ENCODE measurements around the gene HMOX2. TPM values are rescaled to one million over a fixed set of nuclear protein-coding genes. Genes with fewer than 3 reads are reported as not detected.

HMOX2 gene
- total and polyA plus RNA-seq, 2 experiments from 2014 or later: 68.8 to 108 TPM

DNA sequence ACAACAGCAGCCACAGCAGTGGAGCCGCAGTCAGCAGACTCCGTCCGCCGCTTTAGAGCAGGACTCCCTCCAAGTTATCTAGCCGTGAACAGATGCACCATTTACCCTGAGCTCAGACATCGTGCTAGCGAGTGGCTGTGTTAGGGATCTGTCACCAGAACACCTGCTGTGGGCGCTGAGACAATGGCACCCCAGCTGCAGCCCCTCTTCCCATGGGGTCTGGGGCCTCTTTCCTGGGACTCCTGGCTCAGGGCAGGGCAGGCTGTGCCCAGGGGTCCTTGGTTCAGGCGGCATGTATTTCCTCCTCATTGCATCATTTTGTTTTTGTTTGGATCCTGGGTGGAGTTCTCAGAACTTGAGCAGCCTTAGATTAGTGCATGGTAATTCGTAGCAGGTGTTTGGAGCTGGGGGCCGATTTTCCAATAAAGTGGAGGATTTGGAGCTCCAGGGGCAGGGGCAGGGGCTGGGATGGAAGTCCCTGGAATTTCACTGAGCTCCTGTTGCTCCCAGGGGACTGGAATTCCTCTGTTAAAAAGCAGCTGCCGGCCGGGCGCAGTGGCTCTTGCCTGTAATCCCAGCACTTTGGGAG lies 25.2 kb upstream of the HMOX2 start:
- Histone ChIP-seq H3K36me3 (replicated peaks; ENCODE audit: insufficient read depth, low read depth) (no peaks in the 10 kb centered on the region), H3K4me1 (ENCODE audit: insufficient read depth) (no peaks in the 10 kb centered on the region), H3K27ac (no peak overlapping the region), H4K20me1 (ENCODE audit: insufficient read depth, poor library complexity, severe bottlenecking) (no peaks in the 10 kb centered on the region), H2AFZ (no peak overlapping the region), H3K4me3 (no peak overlapping the region), H3K9me3 (ENCODE audit: low read depth) (no peaks in the 10 kb centered on the region), H3K27me3 (no peaks in the 10 kb centered on the region), H3K4me2 (no peak overlapping the region), H3K9me2 (replicated peaks; ENCODE audit: insufficient read depth) (no peaks in the 10 kb centered on the region), H3K79me2 (no peaks in the 10 kb centered on the region)
- 90% methylated on average over 14 of the region's 14 CpGs for WGBS (ENCODE audit: low lambda C conversion rate, missing lambda C conversion rate)
- TF ChIP-seq EZH2 (IDR thresholded peaks at IDR 0.05; ENCODE audit: borderline replicate concordance) (no peak), EZH2phosphoT487 (IDR thresholded peaks at IDR 0.05; ENCODE audit: low read depth, severe bottlenecking, unreplicated experiment) (no peak)
- TF ChIP-seq, protein P1, sequence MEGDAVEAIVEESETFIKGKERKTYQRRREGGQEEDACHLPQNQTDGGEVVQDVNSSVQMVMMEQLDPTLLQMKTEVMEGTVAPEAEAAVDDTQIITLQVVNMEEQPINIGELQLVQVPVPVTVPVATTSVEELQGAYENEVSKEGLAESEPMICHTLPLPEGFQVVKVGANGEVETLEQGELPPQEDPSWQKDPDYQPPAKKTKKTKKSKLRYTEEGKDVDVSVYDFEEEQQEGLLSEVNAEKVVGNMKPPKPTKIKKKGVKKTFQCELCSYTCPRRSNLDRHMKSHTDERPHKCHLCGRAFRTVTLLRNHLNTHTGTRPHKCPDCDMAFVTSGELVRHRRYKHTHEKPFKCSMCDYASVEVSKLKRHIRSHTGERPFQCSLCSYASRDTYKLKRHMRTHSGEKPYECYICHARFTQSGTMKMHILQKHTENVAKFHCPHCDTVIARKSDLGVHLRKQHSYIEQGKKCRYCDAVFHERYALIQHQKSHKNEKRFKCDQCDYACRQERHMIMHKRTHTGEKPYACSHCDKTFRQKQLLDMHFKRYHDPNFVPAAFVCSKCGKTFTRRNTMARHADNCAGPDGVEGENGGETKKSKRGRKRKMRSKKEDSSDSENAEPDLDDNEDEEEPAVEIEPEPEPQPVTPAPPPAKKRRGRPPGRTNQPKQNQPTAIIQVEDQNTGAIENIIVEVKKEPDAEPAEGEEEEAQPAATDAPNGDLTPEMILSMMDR (IDR thresholded peaks at IDR 0.05; ENCODE audit: poor library complexity): no peak
- no peak for DNase-seq (ENCODE audit: low spot score)

DNA sequence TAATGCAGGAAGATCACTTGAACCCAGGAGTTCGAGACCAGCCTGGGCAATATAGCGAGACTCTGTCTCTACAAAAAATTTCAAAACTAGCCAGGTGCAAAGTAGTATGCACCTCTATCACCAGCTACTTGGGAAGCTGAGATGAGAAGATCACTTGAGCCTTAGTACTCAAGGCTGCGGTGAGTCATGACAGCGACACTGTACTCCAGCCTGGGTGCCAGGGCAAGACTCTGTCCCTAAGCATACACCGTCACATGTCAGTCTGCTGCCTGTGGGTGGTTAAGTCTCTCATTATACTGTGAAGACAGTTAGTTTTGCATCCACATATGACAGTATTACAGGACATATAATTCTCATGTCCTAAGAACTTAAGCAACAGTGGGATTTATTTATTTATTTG lies 23.5 kb upstream of the HMOX2 start:
- WGBS (ENCODE audit: low lambda C conversion rate, missing lambda C conversion rate): 98% methylated on average over 5 of the region's 5 CpGs
- Histone ChIP-seq H3K79me2 (no peaks in the 10 kb centered on the region), H3K9me2 (replicated peaks; ENCODE audit: insufficient read depth) (no peaks in the 10 kb centered on the region), H3K4me3 (no peak overlapping the region), H3K27ac (no peak overlapping the region), H3K4me1 (ENCODE audit: insufficient read depth) (no peaks in the 10 kb centered on the region), H3K9me3 (ENCODE audit: low read depth) (no peaks in the 10 kb centered on the region), H3K36me3 (replicated peaks; ENCODE audit: insufficient read depth, low read depth) (no peaks in the 10 kb centered on the region), H3K4me2 (no peak overlapping the region), H2AFZ (no peak overlapping the region), H3K27me3 (no peaks in the 10 kb centered on the region), H4K20me1 (ENCODE audit: insufficient read depth, poor library complexity, severe bottlenecking) (no peaks in the 10 kb centered on the region)
- TF ChIP-seq EZH2 (IDR thresholded peaks at IDR 0.05; ENCODE audit: borderline replicate concordance) (no peak), EZH2phosphoT487 (IDR thresholded peaks at IDR 0.05; ENCODE audit: low read depth, severe bottlenecking, unreplicated experiment) (no peak)
- TF ChIP-seq, protein P1 (IDR thresholded peaks at IDR 0.05; ENCODE audit: poor library complexity): no peak
- DNase-seq (ENCODE audit: low spot score): no peak

DNA sequence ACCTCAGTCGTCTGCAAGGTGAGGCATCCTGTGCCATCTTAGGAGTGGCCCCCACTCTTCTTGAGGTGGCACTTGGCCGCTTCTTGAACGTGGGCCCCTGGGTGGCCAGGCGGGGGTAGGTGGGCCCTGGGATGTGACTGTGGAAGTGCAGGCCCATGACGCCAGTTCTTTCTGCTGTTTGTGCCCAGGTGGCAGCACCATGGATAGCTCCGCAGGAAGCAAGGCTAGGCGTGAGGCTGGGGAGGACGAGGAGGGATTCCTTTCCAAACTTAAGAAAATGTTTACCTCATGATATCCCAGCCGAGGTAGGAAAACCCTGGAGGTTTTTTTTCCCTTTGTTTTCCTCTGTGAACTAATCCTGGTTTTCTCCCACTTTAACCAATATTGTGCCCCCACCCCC lies 21.6 kb upstream of the HMOX2 start:
- H4K20me1 ChIP-seq (ENCODE audit: insufficient read depth, poor library complexity, severe bottlenecking): no peaks in the 10 kb centered on the region
- H3K27me3 ChIP-seq: no peaks in the 10 kb centered on the region
- no peaks in the 10 kb centered on the region for H3K9me3 ChIP-seq (ENCODE audit: low read depth)
- H3K27ac ChIP-seq: no peak overlapping the region
- no peak overlapping the region for H2AFZ ChIP-seq
- H3K9me2 ChIP-seq (replicated peaks; ENCODE audit: insufficient read depth): no peaks in the 10 kb centered on the region
- TF ChIP-seq, protein P1 (IDR thresholded peaks at IDR 0.05; ENCODE audit: poor library complexity): no peak
- no peak for TF ChIP-seq EZH2phosphoT487 (IDR thresholded peaks at IDR 0.05; ENCODE audit: low read depth, severe bottlenecking, unreplicated experiment)
- no peak for TF ChIP-seq EZH2 (IDR thresholded peaks at IDR 0.05; ENCODE audit: borderline replicate concordance)
- WGBS (ENCODE audit: low lambda C conversion rate, missing lambda C conversion rate): 81% methylated on average over 9 of the region's 9 CpGs
- no peaks in the 10 kb centered on the region for H3K4me1 ChIP-seq (ENCODE audit: insufficient read depth)
- no peaks in the 10 kb centered on the region for H3K36me3 ChIP-seq (replicated peaks; ENCODE audit: insufficient read depth, low read depth)
- no peak overlapping the region for H3K4me3 ChIP-seq
- no peak overlapping the region for H3K4me2 ChIP-seq
- no peak for DNase-seq (ENCODE audit: low spot score)
- H3K79me2 ChIP-seq: no peaks in the 10 kb centered on the region
